GM12892 (cell line): Measurements from ENCODE around the gene SMARCA2.
A peak's percentile ranks its signal among the peaks of the same experiment; 100 is the strongest.

Source experiments
- DNase-seq: peaks from one replicate; pipeline ENCODE4 v3.0.0; 2011; ENCODE audit not compliant: insufficient read length
- FAIRE-seq: peaks from 2 replicates; lab custom pipeline; 2011; peaks lifted over from hg19 to GRCh38; lab: Jason Lieb, UNC
- POLR2A ChIP-seq: IDR thresholded peaks from 2 replicates; pipeline ENCODE4 v1.6.1; 2011; ENCODE audit warnings: low read depth, low read length, control low read depth
- POLR2AphosphoS5 ChIP-seq: IDR thresholded peaks from 2 replicates; pipeline ENCODE4 v1.6.1; 2011; ENCODE audit warnings: low read depth, low read length, control low read depth
- TAF1 ChIP-seq: IDR thresholded peaks from 2 replicates; pipeline ENCODE4 v1.6.1; 2011; ENCODE audit warnings: low read depth, mild to moderate bottlenecking, control low read depth, low read length, borderline replicate concordance

SMARCA2 gene

GRCh38 chr9:2027543-2028160 lies 12.5 kb downstream of the SMARCA2 start:
- no peak for TF ChIP-seq TAF1
- TF ChIP-seq POLR2AphosphoS5 = no peak
- no peak for TF ChIP-seq POLR2A
- DNase-seq (no peak), FAIRE-seq (peak; percentile 68)

- DNase-seq (no peak), FAIRE-seq (no peak)
- no peak for TF ChIP-seq TAF1
- TF ChIP-seq POLR2AphosphoS5 = no peak
- no peak for TF ChIP-seq POLR2A
Measured at GRCh38 chr9:2028888-2029287, 13.7 kb downstream of the SMARCA2 start.

- no peak for FAIRE-seq
- DNase-seq = no peak
- TF ChIP-seq POLR2A = no peak
- no peak for TF ChIP-seq POLR2AphosphoS5
- TF ChIP-seq TAF1 = no peak
Measured at GRCh38 chr9:2029666-2030170, 14.6 kb downstream of the SMARCA2 start.

- FAIRE-seq (peak; percentile 57), DNase-seq (no peak)
- TF ChIP-seq POLR2AphosphoS5 (no peak), TAF1 (no peak), POLR2A (no peak)
Measured at GRCh38 chr9:2032234-2032633, 17.1 kb downstream of the SMARCA2 start.

- TF ChIP-seq POLR2A = no peak
- TF ChIP-seq TAF1 = no peak
- no peak for TF ChIP-seq POLR2AphosphoS5
- no peak for FAIRE-seq
- DNase-seq = no peak
Measured at GRCh38 chr9:2036844-2037243, 21.7 kb downstream of the SMARCA2 start.

- FAIRE-seq (no peak), DNase-seq (no peak)
- TF ChIP-seq POLR2AphosphoS5 (no peak), POLR2A (no peak), TAF1 (no peak)
Measured at GRCh38 chr9:2039294-2040180, 24.4 kb downstream of the SMARCA2 start.

- no peak for FAIRE-seq
- no peak for DNase-seq
- TF ChIP-seq POLR2A = no peak
- TF ChIP-seq POLR2AphosphoS5 = no peak
- TF ChIP-seq TAF1 = no peak
Measured at GRCh38 chr9:2040828-2041227, 25.7 kb downstream of the SMARCA2 start.

GRCh38 chr9:2041736-2042135 lies 26.6 kb downstream of the SMARCA2 start:
- no peak; the same call in 1 of the 2 replicates for TF ChIP-seq POLR2A
- TF ChIP-seq POLR2AphosphoS5 = no peak
- TF ChIP-seq TAF1 = no peak
- peak; percentile 68 for FAIRE-seq
- DNase-seq = no peak

- FAIRE-seq (no peak), DNase-seq (no peak)
- no peak for TF ChIP-seq TAF1
- TF ChIP-seq POLR2A = no peak
- TF ChIP-seq POLR2AphosphoS5 = no peak
Measured at GRCh38 chr9:2043243-2043642, 28.1 kb downstream of the SMARCA2 start.

GRCh38 chr9:2043881-2044462 lies 28.8 kb downstream of the SMARCA2 start:
- TF ChIP-seq POLR2AphosphoS5 (peak; percentile 72), TAF1 (no peak), POLR2A (peak; percentile 60)
- FAIRE-seq (peak; percentile 83), DNase-seq (no peak)

- no peak for TF ChIP-seq POLR2A
- no peak for TF ChIP-seq POLR2AphosphoS5
- no peak for TF ChIP-seq TAF1
- no peak for FAIRE-seq
Measured at GRCh38 chr9:2047144-2047671, 32.1 kb downstream of the SMARCA2 start.

More at GRCh38 chr9:2047144-2047671, 32.1 kb downstream of the SMARCA2 start:
- no peak for DNase-seq
